ENCODE results near the gene SERF2. TPM values are rescaled to one million over a fixed set of nuclear protein-coding genes. Genes with fewer than 3 reads are reported as not detected.
"Not testable (repeated sequence)": the region's sequence is repeated elsewhere in the genome, so short reads cannot be mapped to it uniquely, and the experiment has no call there.

The SERF2 gene
- total and polyA plus RNA-seq, 2 experiments from 2014 or later, result 996 to 3,311 TPM

GRCh38 chr15:43828061-43828657 lies 36.0 kb downstream of the SERF2 start:
- no peaks in the 10 kb centered on the region for H4K20me1 ChIP-seq (ENCODE audit: insufficient read depth)
- peak overlapping the region; percentile 93 for H3K4me2 ChIP-seq (ENCODE audit: unreplicated experiment)
- peak; percentile 47 for DNase-seq
- H3K36me3 ChIP-seq (ENCODE audit: low read depth), result no peaks in the 10 kb centered on the region
- peak overlapping the region; percentile 23 for H3K27ac ChIP-seq
- 12 to 19% methylated on average over 6 of the region's 6 CpGs for WGBS, 2 experiments (ENCODE audit: low coverage in 1 of 2, low lambda C conversion rate in 2 of 2, missing lambda C conversion rate in 2 of 2)
- H3K27me3 ChIP-seq (replicated peaks; ENCODE audit: insufficient read depth), result no peaks in the 10 kb centered on the region
- H3F3A ChIP-seq (ENCODE audit: insufficient read depth), result peaks cover 12% of the 10 kb centered on the region; the same call in 1 of the 2 replicates
- H3K9ac ChIP-seq, result peak overlapping the region; percentile 79
- peaks cover 50% of the 10 kb centered on the region for H3K79me2 ChIP-seq (ENCODE audit: insufficient read depth)
- in situ Hi-C loops (cut with MboI), result no loop called here
- TF ChIP-seq EZH2 (IDR thresholded peaks at IDR 0.05; ENCODE audit: insufficient read depth, poor library complexity, severe bottlenecking) (no peak), EZH2phosphoT487 (IDR thresholded peaks at IDR 0.05; ENCODE audit: insufficient read depth, low read depth) (no peak)
- H3K4me1 ChIP-seq (ENCODE audit: insufficient read depth), result 0 out of 2 replicates have a peak, but pooled peaks cover 24% of the 10 kb centered on the region
- peak overlapping the region; percentile 97 for H2AFZ ChIP-seq
- no peaks in the 10 kb centered on the region for H3K9me2 ChIP-seq (ENCODE audit: insufficient read depth)
- no peaks in the 10 kb centered on the region for H3K9me3 ChIP-seq (ENCODE audit: low read depth)
- H3K4me3 ChIP-seq, result peak overlapping the region; percentile 84

DNA sequence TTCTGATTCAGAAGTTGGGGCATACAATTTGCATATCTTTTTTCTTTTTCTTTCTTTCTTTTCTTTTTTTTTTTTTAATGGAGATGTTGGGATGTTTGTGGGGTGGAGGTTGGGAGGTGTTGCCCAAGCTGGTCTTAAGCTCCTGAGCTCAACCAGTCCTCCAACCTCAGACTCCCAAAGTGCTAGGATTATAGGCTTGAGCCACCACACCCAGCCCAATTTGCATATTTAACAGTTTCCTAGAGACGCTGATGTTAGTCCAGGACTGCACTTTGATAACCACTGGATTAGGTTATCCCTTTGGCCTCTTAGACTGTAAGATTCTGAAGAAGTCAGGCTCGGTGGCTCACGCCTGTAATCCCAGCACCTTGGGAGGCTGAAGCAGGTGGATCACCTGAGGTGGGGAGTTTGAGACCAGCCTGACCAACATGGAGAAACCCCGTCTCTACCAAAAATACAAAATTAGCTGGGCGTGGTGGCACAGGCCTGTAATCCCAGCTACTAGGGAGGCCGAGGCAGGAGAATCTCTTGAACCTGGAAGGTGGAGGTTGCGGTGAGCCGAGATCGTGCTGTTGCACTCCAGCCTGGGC lies 37.9 kb downstream of the SERF2 start:
- H3K9me2 ChIP-seq (ENCODE audit: insufficient read depth); H3K9me3 ChIP-seq (ENCODE audit: low read depth); H2AFZ ChIP-seq; in situ Hi-C loops (cut with MboI); H4K20me1 ChIP-seq (ENCODE audit: insufficient read depth); H3K36me3 ChIP-seq (ENCODE audit: low read depth); H3K4me2 ChIP-seq (ENCODE audit: unreplicated experiment); DNase-seq; H3K9ac ChIP-seq; H3K4me3 ChIP-seq; H3K27ac ChIP-seq; H3K27me3 ChIP-seq (replicated peaks; ENCODE audit: insufficient read depth): not testable (repeated sequence)
- WGBS, 2 experiments (ENCODE audit: low coverage in 1 of 2, low lambda C conversion rate in 2 of 2, missing lambda C conversion rate in 2 of 2), result 97 to 100% methylated on average over 9 of the region's 9 CpGs
- Histone ChIP-seq H3K4me1 (ENCODE audit: insufficient read depth) (0 out of 2 replicates have a peak, but pooled peaks cover 14% of the 10 kb centered on the region), H3K79me2 (ENCODE audit: insufficient read depth) (peaks cover 37% of the 10 kb centered on the region), H3F3A (ENCODE audit: insufficient read depth) (peaks cover 12% of the 10 kb centered on the region; the same call in 1 of the 2 replicates)

GRCh38 chr15:43830691-43831275 lies 38.7 kb downstream of the SERF2 start:
- peaks cover 36% of the 10 kb centered on the region for H3K79me2 ChIP-seq (ENCODE audit: insufficient read depth)
- H3K9me3 ChIP-seq (ENCODE audit: low read depth); H4K20me1 ChIP-seq (ENCODE audit: insufficient read depth); H3K4me3 ChIP-seq; H3K36me3 ChIP-seq (ENCODE audit: low read depth); H3K9ac ChIP-seq; H3K9me2 ChIP-seq (ENCODE audit: insufficient read depth); H2AFZ ChIP-seq; H3K27me3 ChIP-seq (replicated peaks; ENCODE audit: insufficient read depth); in situ Hi-C loops (cut with MboI); H3K4me2 ChIP-seq (ENCODE audit: unreplicated experiment); DNase-seq; H3K27ac ChIP-seq: not testable (repeated sequence)
- H3K4me1 ChIP-seq (ENCODE audit: insufficient read depth), result 0 out of 2 replicates have a peak, but pooled peaks cover 14% of the 10 kb centered on the region
- 97% methylated on average over 9 of the region's 9 CpGs for WGBS, 2 experiments (ENCODE audit: low coverage in 1 of 2, low lambda C conversion rate in 2 of 2, missing lambda C conversion rate in 2 of 2)
- H3F3A ChIP-seq (ENCODE audit: insufficient read depth), result peaks cover 12% of the 10 kb centered on the region; the same call in 1 of the 2 replicates

DNA sequence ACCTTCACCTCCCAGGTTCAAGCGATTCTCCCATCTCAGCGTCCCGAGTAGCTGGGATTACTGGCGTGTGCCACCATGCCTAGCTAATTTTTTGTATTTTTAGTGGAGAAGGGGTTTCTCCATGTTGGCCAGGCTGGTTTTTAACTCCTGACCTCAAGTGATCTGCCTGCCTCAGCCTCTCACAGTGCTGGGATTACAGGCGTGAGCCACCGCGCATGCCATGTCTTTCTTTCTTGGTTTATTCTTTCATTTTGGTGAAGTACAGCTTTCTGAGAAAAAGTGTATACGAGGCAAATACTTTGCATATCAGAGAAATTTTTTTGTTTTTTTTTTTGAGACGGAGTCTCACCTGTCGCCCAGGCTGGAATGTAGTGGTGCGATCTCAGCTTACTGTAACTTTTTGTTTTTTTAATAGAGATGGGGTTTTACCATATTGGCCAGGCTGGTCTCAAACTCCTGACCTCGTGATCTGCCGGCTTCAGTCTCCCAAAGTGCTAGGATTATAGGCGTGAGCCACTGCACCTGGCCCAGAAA lies 39.5 kb downstream of the SERF2 start:
- in situ Hi-C loops (cut with MboI); H3K9me3 ChIP-seq (ENCODE audit: low read depth); H3K4me2 ChIP-seq (ENCODE audit: unreplicated experiment); DNase-seq; H3K9me2 ChIP-seq (ENCODE audit: insufficient read depth); H3K27ac ChIP-seq; H3K27me3 ChIP-seq (replicated peaks; ENCODE audit: insufficient read depth); H4K20me1 ChIP-seq (ENCODE audit: insufficient read depth); H3K36me3 ChIP-seq (ENCODE audit: low read depth); H3K9ac ChIP-seq; H2AFZ ChIP-seq; H3K4me3 ChIP-seq: not testable (repeated sequence)
- Histone ChIP-seq H3F3A (ENCODE audit: insufficient read depth) (peaks cover 12% of the 10 kb centered on the region; the same call in 1 of the 2 replicates), H3K4me1 (ENCODE audit: insufficient read depth) (0 out of 2 replicates have a peak, but pooled peaks cover 11% of the 10 kb centered on the region), H3K79me2 (ENCODE audit: insufficient read depth) (peaks cover 28% of the 10 kb centered on the region)
- WGBS, 2 experiments (ENCODE audit: low coverage in 1 of 2, low lambda C conversion rate in 2 of 2, missing lambda C conversion rate in 2 of 2), result 97 to 98% methylated on average over 14 of the region's 14 CpGs

GRCh38 chr15:43832485-43832884 lies 40.4 kb downstream of the SERF2 start:
- H3K27me3 ChIP-seq (replicated peaks; ENCODE audit: insufficient read depth); H3K27ac ChIP-seq; H4K20me1 ChIP-seq (ENCODE audit: insufficient read depth); H3K9me2 ChIP-seq (ENCODE audit: insufficient read depth); H3K9ac ChIP-seq; H3F3A ChIP-seq (ENCODE audit: insufficient read depth); in situ Hi-C loops (cut with MboI); H2AFZ ChIP-seq; H3K4me3 ChIP-seq; H3K36me3 ChIP-seq (ENCODE audit: low read depth); H3K4me2 ChIP-seq (ENCODE audit: unreplicated experiment); H3K4me1 ChIP-seq (ENCODE audit: insufficient read depth); H3K9me3 ChIP-seq (ENCODE audit: low read depth); DNase-seq: not testable (repeated sequence)
- peaks cover 21% of the 10 kb centered on the region for H3K79me2 ChIP-seq (ENCODE audit: insufficient read depth)
- 96 to 100% methylated on average over 6 of the region's 6 CpGs for WGBS, 2 experiments (ENCODE audit: low coverage in 1 of 2, low lambda C conversion rate in 2 of 2, missing lambda C conversion rate in 2 of 2)

Data from GM23248 (cell line).